GM12878 (cell line): Measurements from ENCODE around the gene SYPL2. TPM values are rescaled to one million over a fixed set of nuclear protein-coding genes. Genes with fewer than 3 reads are reported as not detected.

ENCODE experiments used
- ASH2L ChIP-seq: fragments of 300-600, 200-600 bp; sonication (generic); IDR thresholded peaks from 2 replicates; pipeline ENCODE4 v1.6.1; 2017; ENCODE audit warnings: low read depth, mild to moderate bottlenecking, borderline replicate concordance
- ATF3 ChIP-seq: IDR thresholded peaks from 2 replicates; pipeline ENCODE4 v1.6.1; 2011; ENCODE audit warnings: low read depth, mild to moderate bottlenecking, low read length, moderate library complexity, borderline replicate concordance; ENCODE audit errors: extremely low read depth
- BMI1 ChIP-seq: fragments of 450-650 bp; IDR thresholded peaks from 2 replicates; pipeline ENCODE4 v1.6.1; 2016; ENCODE audit warnings: mild to moderate bottlenecking, moderate library complexity, borderline replicate concordance
- CHD2 ChIP-seq: IDR thresholded peaks from 2 replicates; pipeline ENCODE4 v1.6.1; 2011; ENCODE audit warnings: low read depth, low read length, improper control_type of control experiment, borderline replicate concordance
- FOXM1 ChIP-seq: IDR thresholded peaks from 2 replicates; pipeline ENCODE4 v1.6.1; 2012; ENCODE audit warnings: low read depth, mild to moderate bottlenecking, inconsistent platforms, low read length, moderate library complexity
- IKZF1 ChIP-seq: fragments of 450-650 bp; conservative IDR thresholded peaks from 2 replicates; pipeline ENCODE4 v1.6.1; 2017; ENCODE audit warnings: antibody characterized with exemption, mild to moderate bottlenecking
- KLF5 ChIP-seq: fragments of 450-650 bp; IDR thresholded peaks from 2 replicates; pipeline ENCODE4 v1.6.1; 2014; ENCODE audit warnings: mild to moderate bottlenecking; ENCODE audit not compliant: partially characterized antibody
- NFIC ChIP-seq: IDR thresholded peaks from 2 replicates; pipeline ENCODE4 v1.6.1; 2012; ENCODE audit warnings: low read depth, mild to moderate bottlenecking, inconsistent platforms, low read length, moderate library complexity
- NFYB ChIP-seq: IDR thresholded peaks from 2 replicates; pipeline ENCODE4 v1.6.1; 2011; ENCODE audit warnings: low read depth, mild to moderate bottlenecking, low read length, improper control_type of control experiment, moderate library complexity; ENCODE audit not compliant: insufficient read depth
- NKRF ChIP-seq: fragments of 450-650 bp; conservative IDR thresholded peaks from 2 replicates; pipeline ENCODE4 v1.6.1; 2017; ENCODE audit warnings: mild to moderate bottlenecking, moderate library complexity
- NR2C1 ChIP-seq: fragments of 450-650 bp; IDR thresholded peaks from 2 replicates; pipeline ENCODE4 v1.6.1; 2017; ENCODE audit warnings: antibody characterized with exemption, mild to moderate bottlenecking, moderate library complexity
- POLR2AphosphoS5 ChIP-seq: IDR thresholded peaks from 2 replicates; pipeline ENCODE4 v1.6.1; 2011; ENCODE audit warnings: mild to moderate bottlenecking, low read length, inconsistent platforms
- RELA ChIP-seq: fragments of 450-650 bp; IDR thresholded peaks from 2 replicates; pipeline ENCODE4 v1.8.0; 2014; ENCODE audit warnings: borderline replicate concordance; ENCODE audit not compliant: partially characterized antibody
- SIN3A ChIP-seq: IDR thresholded peaks from 2 replicates; pipeline ENCODE4 v1.6.1; 2012; ENCODE audit warnings: low read depth, low read length, improper control_type of control experiment
- SMC3 ChIP-seq: IDR thresholded peaks from 2 replicates; pipeline ENCODE4 v1.6.1; 2011; ENCODE audit warnings: low read length, improper control_type of control experiment, borderline replicate concordance
- SREBF2 ChIP-seq: IDR thresholded peaks from 2 replicates; pipeline ENCODE4 v1.6.1; 2012; ENCODE audit warnings: mild to moderate bottlenecking, low read length
- SUZ12 ChIP-seq: fragments of 200-600 bp; sonication (generic); IDR thresholded peaks from one replicate; pipeline ENCODE4 v1.6.1; 2018; ENCODE audit warnings: antibody characterized with exemption, mild to moderate bottlenecking; ENCODE audit not compliant: unreplicated experiment
- TAF1 ChIP-seq: IDR thresholded peaks from 2 replicates; pipeline ENCODE4 v1.6.1; 2011; ENCODE audit warnings: mild to moderate bottlenecking, low read depth, low read length, borderline replicate concordance
- TARDBP ChIP-seq: IDR thresholded peaks from 2 replicates; pipeline ENCODE4 v1.6.1; 2016; ENCODE audit warnings: borderline replicate concordance
- ZBTB4 ChIP-seq: fragments of 450-650 bp; formaldehyde crosslinking; IDR thresholded peaks from 2 replicates; pipeline ENCODE4 v1.4.0; 2022; ENCODE audit warnings: mild to moderate bottlenecking, moderate library complexity
- ZNF622 ChIP-seq: fragments of 450-650 bp; IDR thresholded peaks from 2 replicates; pipeline ENCODE4 v1.6.1; 2017; ENCODE audit warnings: mild to moderate bottlenecking, inconsistent platforms
- polyA plus RNA-seq, 11 experiments: library from polyadenylated mRNA; depleted of rRNA in 4 of 11; unstranded in 6 of 11; stranded (reverse) in 5 of 11; fragments of >200 nt; fragmentation: Nextera tagmentation in 4 of 11; fragmentation: Illumina TruSeq in 1 of 11; extraction: Ambion mirVana in 4 of 11; extraction: Trizol in 1 of 11; gene quantifications; 1 replicate in 1 of 11; 2 replicates in 10 of 11; pipeline versions ENCODE4 v1.2.1 to v1.2.3, GENCODE V29; 2011 to 2016; ENCODE audit warnings: inconsistent platforms in 2 of 11, missing spikeins in 2 of 11, low read depth in 1 of 11
- total RNA-seq, 4 experiments: library from RNA; depleted of rRNA in 3 of 4; stranded (reverse); fragments of >200 nt in 3 of 4; fragmentation: Illumina TruSeq in 1 of 4; extraction: Trizol in 1 of 4; gene quantifications; 2 replicates each; pipeline versions ENCODE4 v1.2.1 to v1.2.3, GENCODE V29; 2013 to 2021

The SYPL2 gene
- total and polyA plus RNA-seq, 10 of the 15 experiments (the other 5 are each of a cell fraction or from before 2014, with no cell fraction given): 0.04 to 0.11 (median 0.06) TPM; not detected in 3

- TF ChIP-seq NKRF: peak; percentile 64
- TF ChIP-seq ASH2L: no peak
- no peak for TF ChIP-seq NFIC
- TF ChIP-seq TARDBP: no peak; the same call in 1 of the 2 replicates
- no peak for TF ChIP-seq ZBTB4 (CRISPR knock-in tag)
- TF ChIP-seq SUZ12: no peak
- peak; percentile 98 for TF ChIP-seq POLR2AphosphoS5
- no peak for TF ChIP-seq FOXM1
- TF ChIP-seq IKZF1: peak; percentile 67
- peak; percentile 7 for TF ChIP-seq RELA
- no peak for TF ChIP-seq ATF3
- TF ChIP-seq KLF5: no peak
- no peak for TF ChIP-seq ZNF622
- peak; percentile 99 for TF ChIP-seq NFYB
- no peak for TF ChIP-seq SREBF2
- TF ChIP-seq TAF1: peak; percentile 70; the same call in 1 of the 2 replicates
- peak; percentile 94 for TF ChIP-seq CHD2
- peak; percentile 54; the same call in 1 of the 2 replicates for TF ChIP-seq SIN3A
- TF ChIP-seq NR2C1: peak; percentile 92
- TF ChIP-seq SMC3: no peak
- peak; percentile 83; the same call in 1 of the 2 replicates for TF ChIP-seq BMI1
These were observed 39.8 kb upstream of the SYPL2 start, which contains the start of gene PSMA5 (continued) for GRCh38 chr1:109426281-109427170.
